Breast epithelium (tissue), 4 donors: ENCODE results near the gene THADA. TPM values are rescaled to one million over a fixed set of nuclear protein-coding genes. Genes with fewer than 3 reads are reported as not detected.
A peak's percentile ranks its signal among the peaks of the same experiment; 100 is the strongest.

Experiments used
- DNase-seq, 2 donors: peaks; one replicate each; pipeline ENCODE4 v3.0.0-alpha.2; 2019; ENCODE audit warnings: low spot score in 2 of 2
- H3K27ac ChIP-seq, 2 donors: fragments of 200-600 bp; sonication (generic) in 1 of 2; one replicate each; pipeline ENCODE4 v1.5.1; 2016 to 2019; ENCODE audit warnings: mild to moderate bottlenecking in 1 of 2
- H3K27me3 ChIP-seq, 2 donors: fragments of 200-600 bp; sonication (generic) in 1 of 2; one replicate each; pipeline versions ENCODE4 v1.5.1 to v1.6.0; 2017 to 2019; ENCODE audit warnings: control low read depth in 1 of 2, mild to moderate bottlenecking in 1 of 2
- H3K36me3 ChIP-seq: fragments of 200-600 bp; one replicate; pipeline ENCODE4 v1.5.1; 2019
- H3K4me1 ChIP-seq, 2 donors: fragments of 200-600 bp; sonication (generic); one replicate each; pipeline ENCODE4 v1.5.1; 2016 to 2019; ENCODE audit warnings: control low read depth in 1 of 2
- H3K4me3 ChIP-seq, 3 donors: fragments of 200-600 bp; sonication (generic); 1 replicate in 2 of 3; 2 replicates in 1 of 3; pipeline ENCODE4 v1.5.1; 2016 to 2019; ENCODE audit warnings: mild to moderate bottlenecking in 3 of 3, moderate library complexity in 2 of 3
- H3K9me3 ChIP-seq, 2 donors: fragments of 200-600 bp; sonication (generic) in 1 of 2; one replicate each; pipeline ENCODE4 v1.5.1; 2016 to 2019; ENCODE audit warnings: control low read depth in 1 of 2
- POLR2A ChIP-seq: fragments of 450-650 bp; IDR thresholded peaks from one replicate; pipeline ENCODE4 v1.6.1; 2016; ENCODE audit warnings: antibody characterized with exemption, mild to moderate bottlenecking, moderate library complexity
- POLR2AphosphoS5 ChIP-seq, 3 donors: sonication (generic); formaldehyde crosslinking; IDR thresholded peaks; one replicate each; pipeline ENCODE4 v1.6.1; 2017; ENCODE audit warnings: antibody characterized with exemption in 3 of 3
- intact Hi-C: fragments of 100-400 bp; cut with DNase I; formaldehyde crosslinking; loops from one replicate; pipeline ENCODE4 v1.15.1; 2023; ENCODE audit warnings: low total_unique reads
- total RNA-seq, 3 donors: library from RNA; depleted of rRNA; stranded (reverse); fragments of >200 nt; gene quantifications; one replicate each; pipeline ENCODE4 v1.1.0, GENCODE V29; 2016
- TF ChIP-seq, protein P1 (sequence below), 3 donors: fragments of 450-650 bp; IDR thresholded peaks; one replicate each; pipeline ENCODE4 v1.5.1; 2016 to 2017; ENCODE audit warnings: antibody characterized with exemption in 3 of 3, mild to moderate bottlenecking in 3 of 3, moderate library complexity in 3 of 3

THADA gene
- total RNA-seq, 3 donors from 2014 or later, result 41.1 to 60.6 (median 49.5) TPM

DNA sequence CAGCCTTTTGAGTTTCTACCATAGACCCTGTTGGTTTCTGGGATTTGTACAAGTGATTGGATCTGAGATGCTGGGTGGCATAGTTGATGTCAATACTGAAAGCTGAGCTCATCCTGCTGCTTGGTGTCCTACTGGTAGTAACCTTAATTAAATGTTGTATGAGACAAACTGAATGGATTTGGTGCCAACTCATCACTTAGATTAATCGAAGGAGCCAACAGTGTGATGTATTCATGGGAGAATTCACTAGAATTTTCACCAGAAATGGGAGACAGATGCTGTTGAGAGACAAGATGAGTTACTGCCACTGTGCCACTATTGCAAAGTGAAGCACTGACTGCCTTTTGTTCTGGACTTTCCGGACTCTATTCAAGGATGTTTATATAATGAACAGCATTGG lies 158.5 kb downstream of the THADA start:
- intact Hi-C loops, result loop anchor here (5.0 kb wide), 1 partner anchor 735 kb away; no protein-coding TSS in a partner anchor
- H3K27me3 ChIP-seq, result no peaks in the 10 kb centered on the region
- no peak overlapping the region for H3K27ac ChIP-seq
- TF ChIP-seq, protein P1, sequence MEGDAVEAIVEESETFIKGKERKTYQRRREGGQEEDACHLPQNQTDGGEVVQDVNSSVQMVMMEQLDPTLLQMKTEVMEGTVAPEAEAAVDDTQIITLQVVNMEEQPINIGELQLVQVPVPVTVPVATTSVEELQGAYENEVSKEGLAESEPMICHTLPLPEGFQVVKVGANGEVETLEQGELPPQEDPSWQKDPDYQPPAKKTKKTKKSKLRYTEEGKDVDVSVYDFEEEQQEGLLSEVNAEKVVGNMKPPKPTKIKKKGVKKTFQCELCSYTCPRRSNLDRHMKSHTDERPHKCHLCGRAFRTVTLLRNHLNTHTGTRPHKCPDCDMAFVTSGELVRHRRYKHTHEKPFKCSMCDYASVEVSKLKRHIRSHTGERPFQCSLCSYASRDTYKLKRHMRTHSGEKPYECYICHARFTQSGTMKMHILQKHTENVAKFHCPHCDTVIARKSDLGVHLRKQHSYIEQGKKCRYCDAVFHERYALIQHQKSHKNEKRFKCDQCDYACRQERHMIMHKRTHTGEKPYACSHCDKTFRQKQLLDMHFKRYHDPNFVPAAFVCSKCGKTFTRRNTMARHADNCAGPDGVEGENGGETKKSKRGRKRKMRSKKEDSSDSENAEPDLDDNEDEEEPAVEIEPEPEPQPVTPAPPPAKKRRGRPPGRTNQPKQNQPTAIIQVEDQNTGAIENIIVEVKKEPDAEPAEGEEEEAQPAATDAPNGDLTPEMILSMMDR (IDR thresholded peaks at IDR 0.05), result no peak
- TF ChIP-seq POLR2AphosphoS5 (IDR thresholded peaks at IDR 0.05) (no peak), POLR2A (no peak)
- no peak for DNase-seq
- no peaks in the 10 kb centered on the region for H3K4me1 ChIP-seq
- no peaks in the 10 kb centered on the region for H3K9me3 ChIP-seq
- no peaks in the 10 kb centered on the region for H3K36me3 ChIP-seq
- H3K4me3 ChIP-seq, result no peak overlapping the region

DNA sequence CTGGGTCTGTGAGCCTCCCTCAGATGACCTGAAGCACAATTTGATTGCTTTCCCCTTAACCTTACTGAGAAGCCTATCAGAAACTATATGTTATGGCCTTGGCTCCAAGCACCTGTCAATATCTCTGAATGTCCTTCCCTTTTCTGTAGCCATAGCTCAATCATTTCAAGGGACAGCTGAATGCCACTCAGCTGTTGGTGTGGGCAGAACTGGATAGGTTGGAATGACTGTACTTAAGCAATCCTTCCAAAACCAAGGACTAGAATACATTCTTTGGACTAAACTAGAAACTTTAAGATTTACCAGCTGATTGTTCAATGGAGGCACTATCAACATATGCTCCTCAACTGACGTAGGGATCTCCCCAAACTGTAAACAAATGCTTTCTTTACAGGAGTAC lies 159.4 kb downstream of the THADA start:
- Histone ChIP-seq H3K27me3 (no peaks in the 10 kb centered on the region), H3K4me3 (no peak overlapping the region), H3K9me3 (no peaks in the 10 kb centered on the region), H3K36me3 (no peaks in the 10 kb centered on the region), H3K27ac (peak overlapping the region in 1 of 2 donors; percentile 40), H3K4me1 (no peaks in the 10 kb centered on the region)
- TF ChIP-seq, protein P1 (IDR thresholded peaks at IDR 0.05), result no peak
- DNase-seq, result no peak
- intact Hi-C loops, result loop anchor here (5.0 kb wide), 1 partner anchor 734 kb away; no protein-coding TSS in a partner anchor

DNA sequence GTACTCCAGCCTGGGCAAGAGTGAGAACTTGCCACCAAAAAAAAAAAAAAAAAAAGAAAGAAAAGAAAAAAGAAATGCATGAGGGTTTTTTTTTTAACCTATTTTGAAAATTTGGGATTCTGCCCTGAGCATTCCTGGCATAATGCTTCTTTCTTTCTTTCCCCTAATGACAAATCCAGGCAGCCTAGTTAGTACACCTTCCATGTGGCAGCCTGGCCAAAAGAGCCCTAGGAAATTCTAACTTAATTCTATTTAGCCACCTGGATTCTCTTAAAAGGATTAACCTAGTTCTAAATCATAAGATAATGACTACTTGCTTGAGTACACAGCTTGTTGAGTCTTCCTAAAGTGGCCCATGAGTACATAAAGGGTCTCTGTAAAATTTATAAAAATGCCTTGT lies 160.1 kb downstream of the THADA start:
- TF ChIP-seq, protein P1 (IDR thresholded peaks at IDR 0.05), result no peak
- TF ChIP-seq POLR2AphosphoS5 (IDR thresholded peaks at IDR 0.05) (no peak), POLR2A (no peak)
- DNase-seq, result no peak
- Histone ChIP-seq H3K27ac (peak overlapping the region in 1 of 2 donors; percentile 40), H3K4me1 (no peaks in the 10 kb centered on the region), H3K9me3 (no peaks in the 10 kb centered on the region), H3K36me3 (no peaks in the 10 kb centered on the region), H3K4me3 (no peak overlapping the region), H3K27me3 (no peaks in the 10 kb centered on the region)
- intact Hi-C loops, result loop anchor here (5.0 kb wide), 1 partner anchor 733 kb away; no protein-coding TSS in a partner anchor

DNA sequence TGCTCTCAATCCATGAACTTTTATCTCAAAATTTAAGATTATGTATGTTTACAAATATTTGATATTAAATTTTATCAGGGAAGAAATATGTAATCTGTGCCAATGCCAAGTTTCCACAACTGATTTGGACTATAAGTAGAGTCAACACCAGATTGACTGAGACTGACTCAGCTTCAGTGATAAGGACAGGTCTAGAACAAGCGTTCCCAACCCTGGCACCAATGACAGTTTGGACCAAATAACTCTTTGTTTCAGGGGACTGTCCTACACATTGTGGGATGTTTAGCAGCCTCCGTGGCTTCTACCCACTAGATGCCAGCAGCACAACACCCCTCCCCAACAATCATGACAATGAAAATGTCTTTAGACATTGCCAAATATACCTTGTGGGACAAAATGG lies 165.3 kb downstream of the THADA start:
- Histone ChIP-seq H3K36me3 (no peaks in the 10 kb centered on the region), H3K27ac (no peak overlapping the region), H3K9me3 (no peaks in the 10 kb centered on the region), H3K27me3 (no peaks in the 10 kb centered on the region), H3K4me1 (peaks cover 0 to 6% of the 10 kb centered on the region in 2 donors), H3K4me3 (no peak overlapping the region)
- no peak for TF ChIP-seq POLR2A
- TF ChIP-seq, protein P1 (IDR thresholded peaks at IDR 0.05), result no peak
- TF ChIP-seq POLR2AphosphoS5 (IDR thresholded peaks at IDR 0.05), result no peak
- intact Hi-C loops, result no loop called here
- no peak for DNase-seq

DNA sequence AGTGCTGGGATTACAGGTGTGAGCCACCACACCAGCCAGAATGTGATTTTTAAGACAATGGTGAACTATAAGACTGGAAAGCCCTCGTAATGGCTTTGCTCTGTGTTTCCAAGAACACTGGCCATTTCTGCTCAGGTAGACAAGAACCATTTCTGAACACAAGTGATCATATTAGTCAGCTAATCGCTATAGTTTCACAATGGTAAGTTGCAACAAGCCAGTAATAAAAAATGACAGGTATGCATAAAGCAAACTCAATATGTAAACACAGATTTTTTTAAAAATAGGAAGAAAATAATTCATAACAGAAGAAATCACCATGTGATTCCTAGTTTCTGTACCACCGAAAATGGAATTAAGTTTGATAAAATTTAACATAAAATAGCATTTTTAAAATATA lies 166.5 kb downstream of the THADA start:
- Histone ChIP-seq H3K27me3 (no peaks in the 10 kb centered on the region), H3K27ac (peak overlapping the region in 1 of 2 donors; percentile 52)
- TF ChIP-seq POLR2A (no peak), POLR2AphosphoS5 (IDR thresholded peaks at IDR 0.05) (no peak)
- TF ChIP-seq, protein P1 (IDR thresholded peaks at IDR 0.05), result no peak

More for the DNA sequence above, 166.5 kb downstream of the THADA start:
- intact Hi-C loops, result no loop called here
- Histone ChIP-seq H3K4me1 (peaks cover 0 to 14% of the 10 kb centered on the region in 2 donors), H3K9me3 (no peaks in the 10 kb centered on the region), H3K4me3 (no peak overlapping the region), H3K36me3 (no peaks in the 10 kb centered on the region)
- DNase-seq, result no peak
